Ascending aorta (tissue), 2 donors: ENCODE measurements around the gene GATB. TPM values are rescaled to one million over a fixed set of nuclear protein-coding genes. Genes with fewer than 3 reads are reported as not detected.

Experiments used
- DNase-seq, 2 donors: peaks; one replicate each; pipeline ENCODE4 v3.0.0-alpha.2; 2019; ENCODE audit warnings: low spot score in 2 of 2
- H3K27ac ChIP-seq, 2 donors: fragments of 200-600 bp; sonication (generic); one replicate each; pipeline ENCODE4 v1.5.1; 2016 to 2017; ENCODE audit warnings: mild to moderate bottlenecking in 1 of 2
- H3K27me3 ChIP-seq: fragments of 200-600 bp; sonication (generic); one replicate; pipeline ENCODE4 v1.5.1; 2017
- H3K36me3 ChIP-seq, 2 donors: fragments of 200-600 bp; sonication (generic); one replicate each; pipeline ENCODE4 v1.5.1; 2016
- H3K4me1 ChIP-seq, 2 donors: fragments of 200-600 bp; sonication (generic); one replicate each; pipeline ENCODE4 v1.5.1; 2016 to 2017; ENCODE audit warnings: mild to moderate bottlenecking in 1 of 2
- H3K4me3 ChIP-seq, 2 donors: fragments of 200-600 bp; sonication (generic); one replicate each; pipeline ENCODE4 v1.5.1; 2016 to 2017; ENCODE audit warnings: mild to moderate bottlenecking in 1 of 2
- H3K9me3 ChIP-seq, 2 donors: fragments of 200-600 bp; sonication (generic); one replicate each; pipeline ENCODE4 v1.5.1; 2016
- CTCF ChIP-seq, 3 experiments: fragments of 200-600 bp in 2 of 3; fragments of 450-650 bp in 1 of 3; sonication (generic) in 2 of 3; IDR thresholded peaks; one replicate each; pipeline ENCODE4 v1.5.1; 2016 to 2019; ENCODE audit warnings: antibody characterized with exemption in 3 of 3, mild to moderate bottlenecking in 1 of 3, moderate library complexity in 1 of 3
- intact Hi-C: fragments of 100-400 bp; cut with DNase I; formaldehyde crosslinking; loops from one replicate; pipeline ENCODE4 v1.15.1; 2023
- total RNA-seq: library from RNA; depleted of rRNA; stranded (reverse); fragments of >200 nt; gene quantifications from one replicate; pipeline ENCODE4 v1.1.0, GENCODE V29; 2016

GATB gene
- total RNA-seq, 1 donor from 2014 or later = 16.7 TPM

GRCh38 chr4:151703401-151703800, 57.4 kb downstream of the GATB start:
- DNase-seq = no peak
- TF ChIP-seq CTCF (IDR thresholded peaks at IDR 0.05) = no peak
- H3K27ac ChIP-seq = no peak overlapping the region
- intact Hi-C loops = no loop called here
- no peaks in the 10 kb centered on the region for H3K4me1 ChIP-seq
- no peak overlapping the region for H3K4me3 ChIP-seq
- no peaks in the 10 kb centered on the region for H3K9me3 ChIP-seq
- H3K27me3 ChIP-seq = no peaks in the 10 kb centered on the region
- peaks cover 11 to 30% of the 10 kb centered on the region in 2 donors for H3K36me3 ChIP-seq

- Histone ChIP-seq H3K27me3 (no peaks in the 10 kb centered on the region), H3K9me3 (no peaks in the 10 kb centered on the region), H3K4me1 (no peaks in the 10 kb centered on the region), H3K36me3 (peaks cover 8 to 25% of the 10 kb centered on the region in 2 donors), H3K27ac (no peak overlapping the region), H3K4me3 (no peak overlapping the region)
- intact Hi-C loops = no loop called here
- no peak for DNase-seq
- TF ChIP-seq CTCF (IDR thresholded peaks at IDR 0.05) = no peak
Observed at GRCh38 chr4:151702256-151702655, 58.6 kb downstream of the GATB start.

GRCh38 chr4:151700566-151701316, 60.1 kb downstream of the GATB start:
- no peak overlapping the region for H3K27ac ChIP-seq
- H3K36me3 ChIP-seq = peaks cover 8 to 20% of the 10 kb centered on the region in 2 donors
- intact Hi-C loops = no loop called here
- no peak for DNase-seq
- H3K27me3 ChIP-seq = no peaks in the 10 kb centered on the region
- H3K4me3 ChIP-seq = no peak overlapping the region
- H3K9me3 ChIP-seq = no peaks in the 10 kb centered on the region
- H3K4me1 ChIP-seq = no peaks in the 10 kb centered on the region
- no peak for TF ChIP-seq CTCF (IDR thresholded peaks at IDR 0.05)

- no peak for DNase-seq
- TF ChIP-seq CTCF (IDR thresholded peaks at IDR 0.05) = no peak
- H3K4me3 ChIP-seq = no peak overlapping the region
- no peaks in the 10 kb centered on the region for H3K27me3 ChIP-seq
- intact Hi-C loops = no loop called here
- H3K27ac ChIP-seq = no peak overlapping the region
- H3K9me3 ChIP-seq = no peaks in the 10 kb centered on the region
- peaks cover 8 to 15% of the 10 kb centered on the region in 2 donors for H3K36me3 ChIP-seq
- H3K4me1 ChIP-seq = no peaks in the 10 kb centered on the region
Observed at GRCh38 chr4:151698213-151698612, 62.6 kb downstream of the GATB start.

- Histone ChIP-seq H3K27ac (no peak overlapping the region), H3K4me1 (no peaks in the 10 kb centered on the region), H3K27me3 (no peaks in the 10 kb centered on the region), H3K4me3 (no peak overlapping the region), H3K9me3 (no peaks in the 10 kb centered on the region), H3K36me3 (peaks cover 0 to 2% of the 10 kb centered on the region in 2 donors)
- TF ChIP-seq CTCF (IDR thresholded peaks at IDR 0.05) = no peak
- DNase-seq = no peak
- intact Hi-C loops = no loop called here
Observed at GRCh38 chr4:151694961-151695720, 65.7 kb downstream of the GATB start.
